Mesendoderm (in vitro differentiated cells): ENCODE results near the gene CILP2.
A peak's percentile ranks its signal among the peaks of the same experiment; 100 is the strongest.

Source experiments
- DNase-seq: peaks from one replicate; pipeline ENCODE4 v3.0.0; 2013
- H2AK5ac ChIP-seq: 2 replicates; pipeline ENCODE4 v1.6.1; 2013; ENCODE audit warnings: low read length, inconsistent platforms
- H2BK120ac ChIP-seq: 2 replicates; pipeline ENCODE4 v1.6.1; 2013; ENCODE audit warnings: low read depth, mild to moderate bottlenecking, low read length, moderate library complexity, mixed read lengths
- H2BK15ac ChIP-seq: replicated peaks from 2 replicates; pipeline ENCODE4 v1.6.1; 2013; ENCODE audit warnings: low read depth, mild to moderate bottlenecking, moderate library complexity
- H2BK5ac ChIP-seq: 2 replicates; pipeline ENCODE4 v1.6.1; 2013; ENCODE audit warnings: low read length, inconsistent platforms
- H3K18ac ChIP-seq: 2 replicates; pipeline ENCODE4 v1.6.1; 2013; ENCODE audit warnings: mild to moderate bottlenecking, low read length, mixed read lengths
- H3K23ac ChIP-seq: one replicate; pipeline ENCODE4 v1.6.1; 2013; ENCODE audit warnings: low read length
- H3K27ac ChIP-seq: 2 replicates; pipeline ENCODE4 v1.5.1; 2013; ENCODE audit warnings: low read depth, mild to moderate bottlenecking, inconsistent platforms, low read length, moderate library complexity
- H3K27me3 ChIP-seq: 2 replicates; pipeline ENCODE4 v1.6.1; 2013; ENCODE audit warnings: low read length, control low read depth, mild to moderate bottlenecking, inconsistent platforms; ENCODE audit not compliant: insufficient read depth, poor library complexity
- H3K36me3 ChIP-seq: 2 replicates; pipeline ENCODE4 v1.6.1; 2013; ENCODE audit warnings: low read length, inconsistent platforms; ENCODE audit not compliant: control insufficient read depth, insufficient read depth
- H3K4ac ChIP-seq: one replicate; pipeline ENCODE4 v1.6.1; 2013; ENCODE audit warnings: low read depth, mild to moderate bottlenecking, low read length, moderate library complexity
- H3K4me1 ChIP-seq: 2 replicates; pipeline ENCODE4 v1.6.1; 2013; ENCODE audit warnings: low read depth, low read length, inconsistent platforms; ENCODE audit not compliant: control insufficient read depth
- H3K4me2 ChIP-seq: 2 replicates; pipeline ENCODE4 v1.6.1; 2013; ENCODE audit warnings: low read length
- H3K4me3 ChIP-seq: 2 replicates; pipeline ENCODE4 v1.5.1; 2013; ENCODE audit warnings: mild to moderate bottlenecking, low read length
- H3K56ac ChIP-seq: one replicate; pipeline ENCODE4 v1.6.1; 2013; ENCODE audit warnings: low read length
- H3K79me1 ChIP-seq: 2 replicates; pipeline ENCODE4 v1.6.1; 2013; ENCODE audit warnings: low read length, inconsistent platforms
- H3K79me2 ChIP-seq: 2 replicates; pipeline ENCODE4 v1.6.1; 2013; ENCODE audit warnings: mild to moderate bottlenecking, low read length; ENCODE audit not compliant: control insufficient read depth, insufficient read depth
- H3K9ac ChIP-seq: 2 replicates; pipeline ENCODE4 v1.6.1; 2013; ENCODE audit warnings: low read length, inconsistent platforms
- H4K5ac ChIP-seq: one replicate; pipeline ENCODE4 v1.6.1; 2013; ENCODE audit warnings: low read length
- H4K8ac ChIP-seq: one replicate; pipeline ENCODE4 v1.6.1; 2013; ENCODE audit warnings: low read depth, mild to moderate bottlenecking, control low read depth, low read length, moderate library complexity
- whole genome bisulfite sequencing: extraction: QIAGEN DNeasy Blood & Tissue Kit; methylation state at CpG from one replicate; pipeline ENCODE4 v1.1.7; 2013; ENCODE audit warnings: low lambda C conversion rate, missing lambda C conversion rate; ENCODE audit not compliant: insufficient coverage; ENCODE audit errors: extremely low coverage; 5-methylcytosine and 5-hydroxymethylcytosine counted together

The CILP2 gene

GRCh38 chr19:19551853-19552192, 13.8 kb downstream of the CILP2 start:
- Histone ChIP-seq H3K27ac (no peak overlapping the region), H3K4ac (no peak overlapping the region), H3K79me1 (no peaks in the 10 kb centered on the region), H3K56ac (no peak overlapping the region), H3K18ac (no peak overlapping the region), H2BK15ac (no peak overlapping the region), H3K9ac (no peak overlapping the region), H2AK5ac (no peak overlapping the region), H3K4me1 (no peaks in the 10 kb centered on the region), H4K8ac (no peak overlapping the region), H4K5ac (no peak overlapping the region), H2BK5ac (no peak overlapping the region), H3K23ac (no peak overlapping the region), H3K36me3 (no peaks in the 10 kb centered on the region), H3K27me3 (no peaks in the 10 kb centered on the region), H2BK120ac (no peak overlapping the region), H3K4me3 (no peak overlapping the region), H3K79me2 (no peaks in the 10 kb centered on the region), H3K4me2 (no peak overlapping the region)
- WGBS: no CpG with 5 or more reads among the region's 14 CpGs
- DNase-seq: no peak

- Histone ChIP-seq H3K27ac (no peak overlapping the region), H3K79me2 (no peaks in the 10 kb centered on the region), H3K4me2 (no peak overlapping the region), H2AK5ac (no peak overlapping the region), H2BK5ac (no peak overlapping the region), H3K4me1 (no peaks in the 10 kb centered on the region), H3K9ac (no peak overlapping the region), H3K4me3 (no peak overlapping the region), H3K4ac (no peak overlapping the region), H4K8ac (no peak overlapping the region), H3K27me3 (no peaks in the 10 kb centered on the region), H4K5ac (no peak overlapping the region), H2BK15ac (no peak overlapping the region), H3K18ac (no peak overlapping the region), H3K23ac (no peak overlapping the region), H3K36me3 (no peaks in the 10 kb centered on the region), H2BK120ac (no peak overlapping the region), H3K56ac (no peak overlapping the region), H3K79me1 (no peaks in the 10 kb centered on the region)
- peak; percentile 66 for DNase-seq
- WGBS: no CpG with 5 or more reads among the region's 6 CpGs
Measured at GRCh38 chr19:19552798-19553197, 14.7 kb downstream of the CILP2 start.

GRCh38 chr19:19553670-19554069, 15.6 kb downstream of the CILP2 start:
- no peaks in the 10 kb centered on the region for H3K4me1 ChIP-seq
- WGBS: no CpG with 5 or more reads among the region's 10 CpGs
- H3K9ac ChIP-seq: no peak overlapping the region
- no peak overlapping the region for H3K27ac ChIP-seq
- no peak overlapping the region for H3K23ac ChIP-seq
- H3K36me3 ChIP-seq: no peaks in the 10 kb centered on the region
- H4K5ac ChIP-seq: no peak overlapping the region
- H2BK15ac ChIP-seq: no peak overlapping the region
- H2BK5ac ChIP-seq: no peak overlapping the region
- no peak overlapping the region for H3K56ac ChIP-seq
- H2BK120ac ChIP-seq: no peak overlapping the region
- H3K4me2 ChIP-seq: no peak overlapping the region
- no peak overlapping the region for H3K18ac ChIP-seq
- no peaks in the 10 kb centered on the region for H3K79me2 ChIP-seq
- no peak overlapping the region for H2AK5ac ChIP-seq
- H3K4ac ChIP-seq: no peak overlapping the region
- no peak overlapping the region for H4K8ac ChIP-seq
- no peaks in the 10 kb centered on the region for H3K79me1 ChIP-seq
- H3K27me3 ChIP-seq: no peaks in the 10 kb centered on the region
- no peak for DNase-seq
- no peak overlapping the region for H3K4me3 ChIP-seq

GRCh38 chr19:19554074-19555023, 16.3 kb downstream of the CILP2 start:
- Histone ChIP-seq H3K18ac (no peak overlapping the region), H3K27me3 (no peaks in the 10 kb centered on the region), H4K8ac (no peak overlapping the region), H3K4ac (no peak overlapping the region), H3K23ac (no peak overlapping the region), H3K9ac (no peak overlapping the region), H3K27ac (no peak overlapping the region), H2BK120ac (no peak overlapping the region), H3K79me2 (no peaks in the 10 kb centered on the region), H3K79me1 (no peaks in the 10 kb centered on the region), H3K36me3 (no peaks in the 10 kb centered on the region), H3K56ac (no peak overlapping the region), H3K4me3 (no peak overlapping the region), H2AK5ac (no peak overlapping the region), H2BK5ac (no peak overlapping the region), H2BK15ac (no peak overlapping the region), H4K5ac (no peak overlapping the region), H3K4me1 (no peaks in the 10 kb centered on the region), H3K4me2 (no peak overlapping the region)
- DNase-seq: peak; percentile 73
- no CpG with 5 or more reads among the region's 34 CpGs for WGBS

- no peak overlapping the region for H3K56ac ChIP-seq
- no peak for DNase-seq
- no peak overlapping the region for H2AK5ac ChIP-seq
- no peaks in the 10 kb centered on the region for H3K27me3 ChIP-seq
- no peak overlapping the region for H3K9ac ChIP-seq
- H3K4me3 ChIP-seq: no peak overlapping the region
- H3K4me2 ChIP-seq: no peak overlapping the region
- no peak overlapping the region for H2BK120ac ChIP-seq
- no CpG with 5 or more reads among the region's 15 CpGs for WGBS
- H2BK15ac ChIP-seq: no peak overlapping the region
- no peak overlapping the region for H3K23ac ChIP-seq
- H3K18ac ChIP-seq: no peak overlapping the region
- H3K79me2 ChIP-seq: no peaks in the 10 kb centered on the region
- H3K79me1 ChIP-seq: no peaks in the 10 kb centered on the region
- no peaks in the 10 kb centered on the region for H3K4me1 ChIP-seq
- H4K8ac ChIP-seq: no peak overlapping the region
- H3K27ac ChIP-seq: no peak overlapping the region
- H3K36me3 ChIP-seq: no peaks in the 10 kb centered on the region
- H4K5ac ChIP-seq: no peak overlapping the region
- no peak overlapping the region for H3K4ac ChIP-seq
- H2BK5ac ChIP-seq: no peak overlapping the region
Measured at GRCh38 chr19:19558055-19558454, 20.0 kb downstream of the CILP2 start.

GRCh38 chr19:19558636-19559035, 20.6 kb downstream of the CILP2 start:
- no peak for DNase-seq
- H4K8ac ChIP-seq: no peak overlapping the region
- H2BK5ac ChIP-seq: no peak overlapping the region
- H2AK5ac ChIP-seq: no peak overlapping the region
- no peaks in the 10 kb centered on the region for H3K79me1 ChIP-seq
- no peak overlapping the region for H3K56ac ChIP-seq
- no peaks in the 10 kb centered on the region for H3K79me2 ChIP-seq
- peak overlapping the region; percentile 80 for H3K23ac ChIP-seq
- WGBS: no CpG with 5 or more reads among the region's 16 CpGs
- H2BK15ac ChIP-seq: no peak overlapping the region
- no peaks in the 10 kb centered on the region for H3K4me1 ChIP-seq
- H3K4me3 ChIP-seq: no peak overlapping the region
- no peaks in the 10 kb centered on the region for H3K27me3 ChIP-seq
- no peak overlapping the region for H3K27ac ChIP-seq
- no peak overlapping the region for H3K18ac ChIP-seq
- H3K4ac ChIP-seq: no peak overlapping the region
- H4K5ac ChIP-seq: no peak overlapping the region
- H3K36me3 ChIP-seq: no peaks in the 10 kb centered on the region
- no peak overlapping the region for H3K9ac ChIP-seq
- no peak overlapping the region for H3K4me2 ChIP-seq
- H2BK120ac ChIP-seq: no peak overlapping the region
